GM12878 (cell line): ENCODE data around the gene GZF1. TPM values are rescaled to one million over a fixed set of nuclear protein-coding genes. Genes with fewer than 3 reads are reported as not detected.

Experiments used
- ATAC-seq: fragments of 200-7000 bp; cut with Tn5 transposase; 3 replicates; pipeline ENCODE4 v1.9.1; 2020; ENCODE audit warnings: mild to moderate bottlenecking, moderate library complexity
- BruUV-seq: library from RNA; stranded (reverse); fragments of 400-500 nt; replicated peaks from 2 replicates; lab custom pipeline; 2021; lab: Mats Ljungman, UMichigan
- CTCF ChIA-PET: fragments of 300-600 bp; sonication (Branson Sonifier 250); formaldehyde crosslinking; extraction: SDS; loops from one replicate; lab custom pipeline; 2021; ENCODE audit warnings: inconsistent platforms; lab: Yijun Ruan, JAX
- POLR2A ChIA-PET: fragments of 350-600 bp; formaldehyde crosslinking; extraction: SDS; loops from one replicate; lab custom pipeline; 2021; ENCODE audit warnings: inconsistent platforms; lab: Charles Lee
- RAD21 ChIA-PET: fragments of 300-600 bp; sonication (Branson Sonifier 250); formaldehyde crosslinking; loops from one replicate; lab custom pipeline; 2023; ENCODE audit warnings: antibody characterized with exemption; ENCODE audit not compliant: unreplicated experiment; lab: Charles Lee
- SMC1A ChIA-PET: fragments of 300-600 bp; sonication (Branson Sonifier 250); formaldehyde crosslinking; loops from one replicate; lab custom pipeline; 2023; ENCODE audit not compliant: unreplicated experiment, uncharacterized antibody; lab: Charles Lee
- DNase-seq: peaks from one replicate; pipeline ENCODE4 v3.0.0-alpha.2; 2011; ENCODE audit warnings: low read depth, low spot score
- FAIRE-seq: peaks from 3 replicates; lab custom pipeline; 2011; peaks lifted over from hg19 to GRCh38; lab: Jason Lieb, UNC
- H2AFZ ChIP-seq: 2 replicates; pipeline ENCODE4 v1.6.0; 2011; ENCODE audit warnings: low read depth, low read length, control low read depth; ENCODE audit not compliant: control insufficient read depth
- H3K27ac ChIP-seq: 2 replicates; pipeline ENCODE4 v1.5.1; 2011; ENCODE audit warnings: control low read depth; ENCODE audit not compliant: control insufficient read depth, insufficient read depth
- H3K27me3 ChIP-seq, 2 experiments: replicated peaks in 1 of 2; 2 replicates each; pipeline versions ENCODE4 v1.6.0 to v1.6.1; 2011; ENCODE audit warnings: low read length in 1 of 2; ENCODE audit not compliant: control insufficient read depth in 2 of 2, insufficient read depth in 2 of 2
- H3K36me3 ChIP-seq, 2 experiments: 2 replicates each; pipeline ENCODE4 v1.5.1; 2011; ENCODE audit warnings: low read length in 1 of 2; ENCODE audit not compliant: control insufficient read depth in 2 of 2, insufficient read depth in 2 of 2
- H3K4me1 ChIP-seq: 2 replicates; pipeline ENCODE4 v1.6.1; 2011; ENCODE audit warnings: mild to moderate bottlenecking, low read length, moderate library complexity, mixed read lengths; ENCODE audit not compliant: control insufficient read depth, insufficient read depth
- H3K4me2 ChIP-seq: 2 replicates; pipeline ENCODE4 v1.6.0; 2011; ENCODE audit warnings: control low read depth; ENCODE audit not compliant: control insufficient read depth, insufficient read depth
- H3K4me3 ChIP-seq: fragments of 200-600 bp; sonication (generic); 2 replicates; pipeline ENCODE4 v1.5.1; 2016
- H3K79me2 ChIP-seq: 2 replicates; pipeline ENCODE4 v1.6.0; 2011; ENCODE audit warnings: low read length; ENCODE audit not compliant: control insufficient read depth, insufficient read depth
- H3K9ac ChIP-seq: 2 replicates; pipeline ENCODE4 v1.8.0; 2011; ENCODE audit warnings: low read length, control low read depth, mixed read lengths; ENCODE audit not compliant: control insufficient read depth, insufficient read depth
- H3K9me3 ChIP-seq: replicated peaks from 3 replicates; pipeline ENCODE4 v1.5.1; 2011; ENCODE audit warnings: mild to moderate bottlenecking, low read length; ENCODE audit not compliant: control insufficient read depth, insufficient read depth
- H4K20me1 ChIP-seq: 2 replicates; pipeline ENCODE4 v1.6.0; 2011; ENCODE audit not compliant: control insufficient read depth, insufficient read depth
- BCL3 ChIP-seq: IDR thresholded peaks from 2 replicates; pipeline ENCODE4 v1.6.1; 2011; ENCODE audit warnings: borderline replicate concordance, low read depth, mild to moderate bottlenecking, moderate library complexity, low read length; ENCODE audit not compliant: insufficient read depth, poor library complexity, severe bottlenecking
- BRCA1 ChIP-seq: IDR thresholded peaks from 2 replicates; pipeline ENCODE4 v1.6.1; 2011; ENCODE audit warnings: low read depth, low read length, improper control_type of control experiment
- ESRRA ChIP-seq: IDR thresholded peaks from 2 replicates; pipeline ENCODE4 v1.6.1; 2012; ENCODE audit warnings: mild to moderate bottlenecking, low read length, improper control_type of control experiment
- FOXM1 ChIP-seq: IDR thresholded peaks from 2 replicates; pipeline ENCODE4 v1.6.1; 2012; ENCODE audit warnings: low read depth, mild to moderate bottlenecking, inconsistent platforms, low read length, moderate library complexity
- HSF1 ChIP-seq: fragments of 150-350 bp; IDR thresholded peaks from 2 replicates; pipeline ENCODE4 v1.6.1; 2014; ENCODE audit warnings: mild to moderate bottlenecking, low read depth, low read length
- PAX8 ChIP-seq: fragments of 450-650 bp; IDR thresholded peaks from 2 replicates; pipeline ENCODE4 v1.6.1; 2017; ENCODE audit warnings: mild to moderate bottlenecking, moderate library complexity
- POU2F2 ChIP-seq: IDR thresholded peaks from 3 replicates; pipeline ENCODE4 v1.6.1; 2011; ENCODE audit warnings: low read depth, mild to moderate bottlenecking, low read length, borderline replicate concordance
- RAD21 ChIP-seq: IDR thresholded peaks from 2 replicates; pipeline ENCODE4 v1.6.1; 2011; ENCODE audit warnings: mild to moderate bottlenecking, low read depth, low read length, moderate library complexity; ENCODE audit not compliant: insufficient read depth
- RFX5 ChIP-seq: IDR thresholded peaks from 2 replicates; pipeline ENCODE4 v1.6.1; 2011; ENCODE audit warnings: low read depth, low read length, improper control_type of control experiment
- RUNX3 ChIP-seq: IDR thresholded peaks from 2 replicates; pipeline ENCODE4 v1.6.1; 2012; ENCODE audit warnings: low read length, inconsistent platforms
- SKIL ChIP-seq: fragments of 450-650 bp; IDR thresholded peaks from 2 replicates; pipeline ENCODE4 v1.6.1; 2017; ENCODE audit warnings: mild to moderate bottlenecking, low read depth, inconsistent platforms; ENCODE audit not compliant: poor library complexity, severe bottlenecking
- TCF3 ChIP-seq: IDR thresholded peaks from 2 replicates; pipeline ENCODE4 v1.6.1; 2012; ENCODE audit warnings: low read depth, mild to moderate bottlenecking, low read length, borderline replicate concordance; ENCODE audit not compliant: insufficient read depth
- ZBTB4 ChIP-seq: fragments of 450-650 bp; formaldehyde crosslinking; IDR thresholded peaks from 2 replicates; pipeline ENCODE4 v1.4.0; 2022; ENCODE audit warnings: mild to moderate bottlenecking, moderate library complexity
- WGBS: methylation state at CpG from one replicate; pipeline ENCODE4 v1.1.6; 2016; ENCODE audit warnings: low lambda C conversion rate; ENCODE audit not compliant: insufficient replicate concordance, insufficient coverage; ENCODE audit errors: missing lambda C conversion rate; 5-methylcytosine and 5-hydroxymethylcytosine counted together
- in situ Hi-C: fragments of 300-500 bp; cut with MboI; formaldehyde crosslinking; loops from 9 replicates; pipeline ENCODE4 v1.14.3; 2018; ENCODE audit warnings: mixed read lengths
- intact Hi-C: fragments of 100-400 bp; cut with micrococcal nuclease; formaldehyde crosslinking; loops from one replicate; pipeline ENCODE4 v1.14.2; 2022; ENCODE audit not compliant: unreplicated experiment
- polyA plus RNA-seq, 11 experiments: library from polyadenylated mRNA; depleted of rRNA in 4 of 11; unstranded in 6 of 11; stranded (reverse) in 5 of 11; fragments of >200 nt; fragmentation: Nextera tagmentation in 4 of 11; fragmentation: Illumina TruSeq in 1 of 11; extraction: Ambion mirVana in 4 of 11; extraction: Trizol in 1 of 11; gene quantifications; 1 replicate in 1 of 11; 2 replicates in 10 of 11; pipeline versions ENCODE4 v1.2.1 to v1.2.3, GENCODE V29; 2011 to 2016; ENCODE audit warnings: inconsistent platforms in 2 of 11, missing spikeins in 2 of 11, low read depth in 1 of 11
- total RNA-seq, 4 experiments: library from RNA; depleted of rRNA in 3 of 4; stranded (reverse); fragments of >200 nt in 3 of 4; fragmentation: Illumina TruSeq in 1 of 4; extraction: Trizol in 1 of 4; gene quantifications; 2 replicates each; pipeline versions ENCODE4 v1.2.1 to v1.2.3, GENCODE V29; 2013 to 2021

Gene GZF1
- total and polyA plus RNA-seq, 10 of the 15 experiments (the other 5 are each of a cell fraction or from before 2014, with no cell fraction given): 2.2 to 19.5 (median 9.7) TPM

GRCh38 chr20:23397961-23398360, 36.0 kb downstream of the GZF1 start (continued):
- no peak for TF ChIP-seq ZBTB4 (CRISPR knock-in tag)
- TF ChIP-seq ESRRA: no peak
- no peak for TF ChIP-seq HSF1

- ATAC-seq: peak; percentile 85
- no peak overlapping the region for H2AFZ ChIP-seq
- WGBS: 30% methylated on average over 6 of the region's 6 CpGs
- peaks cover 6% of the 10 kb centered on the region for H3K79me2 ChIP-seq
- no peaks in the 10 kb centered on the region for H3K27me3 ChIP-seq
- SMC1A ChIA-PET: interaction anchor here (0.9 to 1.0 kb wide), 2 partner anchors 8 to 20 kb away, joined by 3 read pairs; no protein-coding TSS in a partner anchor
- H3K9ac ChIP-seq: no peak overlapping the region
- RAD21 ChIA-PET: no interaction called here
- H3K4me1 ChIP-seq: peaks cover 11% of the 10 kb centered on the region
- no TSS peak for BruUV-seq
- H3K36me3 ChIP-seq: peaks cover 0 to 16% of the 10 kb centered on the region in 2 experiments
- H4K20me1 ChIP-seq: no peaks in the 10 kb centered on the region
- intact Hi-C loops (no loop called here), in situ Hi-C loops (no loop called here)
- CTCF ChIA-PET: no interaction called here
- no peak for DNase-seq
- H3K4me2 ChIP-seq: peak overlapping the region; percentile 26
- no peak overlapping the region for H3K4me3 ChIP-seq
- no peak for FAIRE-seq
- 0 out of 2 replicates have a peak overlapping the region, but pooled peaks have one; percentile 28 for H3K27ac ChIP-seq
- POLR2A ChIA-PET: no interaction called here
- H3K9me3 ChIP-seq: no peaks in the 10 kb centered on the region
- peak; percentile 19 for TF ChIP-seq BCL3
- TF ChIP-seq RUNX3: peak; percentile 57; the same call in 1 of the 2 replicates
- no peak for TF ChIP-seq SKIL
- TF ChIP-seq PAX8: no peak
- TF ChIP-seq POU2F2: peak; percentile 40; the same call in 1 of the 3 replicates
- TF ChIP-seq TCF3: no peak
- no peak for TF ChIP-seq RFX5
- no peak for TF ChIP-seq RAD21
- no peak for TF ChIP-seq BRCA1
- 0 out of 2 replicates have a peak, but pooled peaks have one; percentile 27 for TF ChIP-seq FOXM1
Measured at GRCh38 chr20:23399568-23400241, 37.7 kb downstream of the GZF1 start.
